Measurements from ENCODE around the gene DNM3. TPM values are rescaled to one million over a fixed set of nuclear protein-coding genes. Genes with fewer than 3 reads are reported as not detected.

The DNM3 gene
- total and polyA plus RNA-seq, 2 of the 8 experiments (the other 6 are each of a cell fraction or from before 2014, with no cell fraction given) = 2.0 to 8.5 TPM

DNA sequence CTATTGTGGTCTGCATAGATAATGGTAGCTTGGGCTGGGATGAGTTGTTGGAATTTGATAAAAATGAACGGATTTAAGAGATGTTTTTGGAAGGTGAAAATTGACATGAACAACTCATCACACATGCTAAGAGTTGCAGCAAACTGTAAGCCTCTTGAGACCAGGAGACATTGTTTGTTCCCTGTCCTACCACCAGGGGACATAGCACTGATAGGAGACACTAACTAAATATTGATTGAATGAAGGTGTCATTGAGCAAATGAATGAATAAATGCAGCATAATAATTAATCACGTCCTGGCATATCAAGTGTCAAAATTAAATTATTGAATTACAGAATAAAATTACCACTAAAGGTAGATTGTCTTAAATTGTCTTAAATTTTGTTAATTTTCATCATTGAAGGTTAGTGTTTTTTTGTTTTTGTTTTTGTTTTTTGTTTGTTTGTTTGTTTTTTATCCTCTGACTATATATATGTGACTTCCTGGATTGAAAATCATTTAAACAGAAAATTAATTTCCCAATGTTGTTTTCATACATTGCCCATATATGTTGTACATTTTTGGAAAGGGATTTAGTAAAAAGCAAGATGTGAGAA is 293.9 kb downstream of the DNM3 start:
- H4K91ac ChIP-seq (replicated peaks; ENCODE audit: insufficient read length, low read length) = no peak overlapping the region
- no peak overlapping the region for H2BK5ac ChIP-seq (ENCODE audit: low read depth, low read length)
- H2BK12ac ChIP-seq (ENCODE audit: low read depth, low read length) = no peak overlapping the region
- H3K27ac ChIP-seq (ENCODE audit: low read depth, low read length) = no peak overlapping the region
- no peaks in the 10 kb centered on the region for H3K23me2 ChIP-seq (ENCODE audit: low read depth, low read length)
- no peak overlapping the region for H3K18ac ChIP-seq (ENCODE audit: extremely low read depth, low read length)
- no peak overlapping the region for H2AFZ ChIP-seq (ENCODE audit: low read length)
- POLR2A ChIA-PET (ENCODE audit: partially characterized antibody) = no interaction called here
- no peak overlapping the region for H3K23ac ChIP-seq (ENCODE audit: insufficient read length)
- FAIRE-seq = peak; percentile 81
- TF ChIP-seq KDM1A (IDR thresholded peaks at IDR 0.05; ENCODE audit: borderline replicate concordance, low read length) (no peak), RAD21 (IDR thresholded peaks at IDR 0.05 in 1 of 2, conservative IDR thresholded peaks at IDR 0.05 in 1 of 2; ENCODE audit: low read depth in 2 of 2, low read length in 2 of 2) (peak; percentile 62 to 66)
- TF ChIP-seq, protein P1, sequence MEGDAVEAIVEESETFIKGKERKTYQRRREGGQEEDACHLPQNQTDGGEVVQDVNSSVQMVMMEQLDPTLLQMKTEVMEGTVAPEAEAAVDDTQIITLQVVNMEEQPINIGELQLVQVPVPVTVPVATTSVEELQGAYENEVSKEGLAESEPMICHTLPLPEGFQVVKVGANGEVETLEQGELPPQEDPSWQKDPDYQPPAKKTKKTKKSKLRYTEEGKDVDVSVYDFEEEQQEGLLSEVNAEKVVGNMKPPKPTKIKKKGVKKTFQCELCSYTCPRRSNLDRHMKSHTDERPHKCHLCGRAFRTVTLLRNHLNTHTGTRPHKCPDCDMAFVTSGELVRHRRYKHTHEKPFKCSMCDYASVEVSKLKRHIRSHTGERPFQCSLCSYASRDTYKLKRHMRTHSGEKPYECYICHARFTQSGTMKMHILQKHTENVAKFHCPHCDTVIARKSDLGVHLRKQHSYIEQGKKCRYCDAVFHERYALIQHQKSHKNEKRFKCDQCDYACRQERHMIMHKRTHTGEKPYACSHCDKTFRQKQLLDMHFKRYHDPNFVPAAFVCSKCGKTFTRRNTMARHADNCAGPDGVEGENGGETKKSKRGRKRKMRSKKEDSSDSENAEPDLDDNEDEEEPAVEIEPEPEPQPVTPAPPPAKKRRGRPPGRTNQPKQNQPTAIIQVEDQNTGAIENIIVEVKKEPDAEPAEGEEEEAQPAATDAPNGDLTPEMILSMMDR (IDR thresholded peaks at IDR 0.05; ENCODE audit: control extremely low read depth in 1 of 3, insufficient read depth in 1 of 3, low read depth in 1 of 3, low read length in 3 of 3) = peak in 2 of 3 experiments; percentile 47 to 78; a peak in 2 of 4 replicates
- no peak overlapping the region for H2BK20ac ChIP-seq (ENCODE audit: low read length)
- H4K20me1 ChIP-seq (replicated peaks in 1 of 2; ENCODE audit: control insufficient read depth in 1 of 2, insufficient read depth in 2 of 2, low read length in 2 of 2) = no peaks in the 10 kb centered on the region
- CTCF ChIA-PET (ENCODE audit: partially characterized antibody) = interaction anchor here (1.0 to 4.0 kb wide), 11 partner anchors 10 to 293 kb away, joined by 3 to 20 read pairs (median 4); no protein-coding TSS in a partner anchor
- no peak overlapping the region for H4K8ac ChIP-seq (ENCODE audit: extremely low read depth, insufficient read depth, low read length)
- no peak overlapping the region for H2BK120ac ChIP-seq (replicated peaks; ENCODE audit: low read depth, low read length)
- H3K56ac ChIP-seq (replicated peaks; ENCODE audit: insufficient read length, low read depth, low read length) = no peak overlapping the region
- no peak overlapping the region for H2AK5ac ChIP-seq (ENCODE audit: low read depth, low read length)
- H3K4me2 ChIP-seq (ENCODE audit: insufficient read depth in 1 of 2, low read depth in 2 of 2, low read length in 2 of 2) = no peak overlapping the region
- no peaks in the 10 kb centered on the region for H3K36me3 ChIP-seq (ENCODE audit: control insufficient read depth in 2 of 4, insufficient read depth in 4 of 4, low read length in 3 of 4)
- H4K5ac ChIP-seq (ENCODE audit: insufficient read length, low read depth, low read length) = no peak overlapping the region
- H3K79me2 ChIP-seq (ENCODE audit: control insufficient read depth in 1 of 2, insufficient read depth in 2 of 2, low read length in 2 of 2) = no peaks in the 10 kb centered on the region
- no peak overlapping the region for H3K4ac ChIP-seq (replicated peaks; ENCODE audit: insufficient read length, low read depth, low read length)
- DNase-seq (ENCODE audit: low read depth in 1 of 2, low spot score in 2 of 2) = no peak
- no peak overlapping the region for H3K14ac ChIP-seq (ENCODE audit: insufficient read length)
- no peak overlapping the region for H2BK15ac ChIP-seq (ENCODE audit: low read length)
- H3K9me3 ChIP-seq (ENCODE audit: insufficient read depth in 2 of 2, low read depth in 1 of 2, low read length in 1 of 2) = no peaks in the 10 kb centered on the region
- no peak overlapping the region for H3K4me3 ChIP-seq (ENCODE audit: extremely low read depth in 1 of 4, insufficient read depth in 2 of 4, low read depth in 3 of 4, low read length in 4 of 4)
- H3K4me1 ChIP-seq (replicated peaks in 1 of 4; ENCODE audit: control insufficient read depth in 3 of 4, insufficient read depth in 4 of 4, low read length in 3 of 4) = no peaks in the 10 kb centered on the region
- 33 to 100% methylated on average over 1 to 2 of the region's 2 CpGs for WGBS, 2 experiments (ENCODE audit: extremely low coverage in 1 of 2, insufficient coverage in 1 of 2, insufficient read length in 1 of 2, insufficient replicate concordance in 2 of 2, low coverage in 1 of 2, low lambda C conversion rate in 2 of 2, missing lambda C conversion rate in 1 of 2)
- no peaks in the 10 kb centered on the region for H3K27me3 ChIP-seq (replicated peaks in 1 of 4; ENCODE audit: control insufficient read depth in 3 of 4, extremely low read depth in 1 of 4, insufficient read depth in 3 of 4, low read length in 3 of 4)
- H3K9ac ChIP-seq (replicated peaks in 1 of 4; ENCODE audit: extremely low read depth in 1 of 4, low read depth in 3 of 4, low read length in 3 of 4) = no peak overlapping the region
- H3K79me1 ChIP-seq (ENCODE audit: low read depth, low read length) = no peaks in the 10 kb centered on the region

All from H1 (cell line).